Fibroblast of lung (primary cell): ENCODE data around the gene LILRB5. TPM values are rescaled to one million over a fixed set of nuclear protein-coding genes. Genes with fewer than 3 reads are reported as not detected.
"Not testable (repeated sequence)": the region's sequence is repeated elsewhere in the genome, so short reads cannot be mapped to it uniquely, and the experiment has no call there.

Experiments used
- DNase-seq, 2 donors: peaks; one replicate each; pipeline versions ENCODE4 v3.0.0 to v3.0.0-alpha.2; 2010; ENCODE audit warnings: low read depth in 2 of 2
- H2AFZ ChIP-seq: 2 replicates; pipeline ENCODE4 v1.5.1; 2012; ENCODE audit warnings: low read length, control low read depth, inconsistent platforms
- H3K27ac ChIP-seq: 2 replicates; pipeline ENCODE4 v1.5.1; 2011; ENCODE audit warnings: low read length, control low read depth; ENCODE audit not compliant: insufficient read depth
- H3K27me3 ChIP-seq: 2 replicates; pipeline ENCODE4 v1.5.1; 2011; ENCODE audit warnings: mild to moderate bottlenecking, low read length; ENCODE audit not compliant: control insufficient read depth, insufficient read depth
- H3K36me3 ChIP-seq: 2 replicates; pipeline ENCODE4 v1.5.1; 2011; ENCODE audit warnings: low read length; ENCODE audit not compliant: control insufficient read depth, insufficient read depth
- H3K4me1 ChIP-seq: 2 replicates; pipeline ENCODE4 v1.5.1; 2011; ENCODE audit warnings: low read length; ENCODE audit not compliant: control insufficient read depth, insufficient read depth; ENCODE audit errors: extremely low read depth
- H3K4me2 ChIP-seq: 2 replicates; pipeline ENCODE4 v1.5.1; 2011; ENCODE audit warnings: low read length, control low read depth; ENCODE audit not compliant: insufficient read depth; ENCODE audit errors: extremely low read depth
- H3K4me3 ChIP-seq, 4 experiments: fragments of 200-600 bp in 1 of 4; sonication (generic) in 1 of 4; replicated peaks in 1 of 4; 2 replicates each; pipeline ENCODE4 v1.5.1; 2011 to 2016; ENCODE audit warnings: low read length in 4 of 4, low read depth in 3 of 4, mild to moderate bottlenecking in 3 of 4, control low read depth in 2 of 4, inconsistent platforms in 1 of 4, mixed read lengths in 1 of 4; ENCODE audit not compliant: insufficient read depth in 1 of 4; ENCODE audit errors: control extremely low read depth in 1 of 4
- H3K79me2 ChIP-seq: 2 replicates; pipeline ENCODE4 v1.5.1; 2012; ENCODE audit warnings: mild to moderate bottlenecking, low read length, inconsistent platforms; ENCODE audit not compliant: control insufficient read depth, insufficient read depth
- H3K9ac ChIP-seq: 2 replicates; pipeline ENCODE4 v1.5.1; 2011; ENCODE audit warnings: mild to moderate bottlenecking, low read length, control low read depth; ENCODE audit not compliant: insufficient read depth
- H3K9me3 ChIP-seq: 2 replicates; pipeline ENCODE4 v1.5.1; 2012; ENCODE audit warnings: low read depth, low read length; ENCODE audit not compliant: control insufficient read depth, insufficient read depth
- H4K20me1 ChIP-seq: 2 replicates; pipeline ENCODE4 v1.5.1; 2011; ENCODE audit warnings: low read length; ENCODE audit not compliant: control insufficient read depth, insufficient read depth; ENCODE audit errors: extremely low read depth
- CTCF ChIP-seq, 2 donors: IDR thresholded peaks in 1 of 2; conservative IDR thresholded peaks in 1 of 2; 1 replicate in 1 of 2; 2 replicates in 1 of 2; pipeline ENCODE4 v1.5.1; 2011 to 2012; ENCODE audit warnings: low read length in 2 of 2, control low read depth in 1 of 2, inconsistent platforms in 1 of 2, low read depth in 1 of 2, mild to moderate bottlenecking in 1 of 2
- EZH2 ChIP-seq: IDR thresholded peaks from 2 replicates; pipeline ENCODE4 v1.5.1; 2012; ENCODE audit warnings: low read length, control low read depth, mild to moderate bottlenecking; ENCODE audit errors: missing control alignments
- polyA plus RNA-seq, 2 donors: library from polyadenylated mRNA; depleted of rRNA in 1 of 2; stranded (reverse) in 1 of 2; unstranded in 1 of 2; fragments of >200 nt; gene quantifications; 2 replicates each; pipeline ENCODE4 v1.2.1, GENCODE V29; 2011 to 2012; ENCODE audit warnings: missing spikeins in 1 of 2
- total RNA-seq: library from RNA; depleted of rRNA; stranded (reverse); fragments of >200 nt; gene quantifications from 2 replicates; pipeline ENCODE4 v1.2.1, GENCODE V29; 2014

Gene LILRB5
- total and polyA plus RNA-seq, 2 donors (not counting 1 experiment from before 2014, with no cell fraction given) = not detected

DNA sequence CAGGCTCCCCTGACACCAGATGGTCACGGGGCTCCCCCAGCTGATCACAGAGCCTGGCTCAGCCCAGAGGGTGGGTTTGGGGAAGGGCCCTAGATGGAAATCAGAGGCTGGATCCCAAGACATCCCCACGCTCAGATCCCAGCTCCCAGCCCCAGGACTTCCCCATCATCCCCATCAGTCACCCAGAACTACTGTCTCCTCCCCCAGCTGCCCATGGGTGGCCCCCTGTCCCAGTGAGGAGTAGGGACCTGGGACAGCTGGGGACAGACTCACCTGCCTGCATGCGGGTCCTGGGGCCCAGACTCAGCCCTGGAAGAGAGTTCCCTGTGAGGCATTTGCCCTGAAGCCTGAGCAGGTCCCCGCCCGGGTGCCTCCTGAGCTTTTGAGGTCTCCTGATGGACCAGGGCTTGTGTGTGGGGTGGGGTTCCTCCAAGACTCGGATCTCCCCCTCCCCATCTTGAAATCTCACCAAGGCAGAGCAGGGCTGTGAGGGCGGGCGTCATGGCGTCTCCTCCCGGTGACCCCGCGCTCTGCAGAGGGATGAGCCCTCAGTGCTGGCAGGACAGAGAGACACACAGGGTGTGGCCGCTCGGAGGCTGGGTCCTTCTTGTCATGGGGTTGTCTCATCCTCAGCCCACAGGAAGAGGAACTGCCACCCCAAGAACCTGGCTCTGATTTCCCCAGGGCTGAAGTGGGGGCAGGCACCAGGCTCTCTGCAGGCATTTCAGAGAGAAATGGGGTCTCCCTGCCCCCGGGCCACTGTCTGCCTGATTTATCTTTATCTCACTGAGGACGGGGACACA is 34.4 kb downstream of the LILRB5 start, which contains the start of gene LILRB3:
LILRB3 (minus strand) TSS at position 534 of the 803 bp plus-strand sequence; CDS start at position 503, 31 bp downstream.
- H3K4me1 ChIP-seq, H3K4me3 ChIP-seq, DNase-seq, H3K27me3 ChIP-seq, H3K9ac ChIP-seq, H3K36me3 ChIP-seq, H2AFZ ChIP-seq, H3K4me2 ChIP-seq, H3K9me3 ChIP-seq, H3K79me2 ChIP-seq, H3K27ac ChIP-seq, H4K20me1 ChIP-seq: not testable (repeated sequence)

- not testable (repeated sequence) for H3K4me1 ChIP-seq, H2AFZ ChIP-seq, H3K79me2 ChIP-seq, H3K4me2 ChIP-seq, H3K27ac ChIP-seq, H3K27me3 ChIP-seq, H3K9ac ChIP-seq, DNase-seq, H3K9me3 ChIP-seq, H3K4me3 ChIP-seq, H3K36me3 ChIP-seq, H4K20me1 ChIP-seq
Measured at GRCh38 chr19:54221947-54222346, 35.1 kb downstream of the LILRB5 start.

DNA sequence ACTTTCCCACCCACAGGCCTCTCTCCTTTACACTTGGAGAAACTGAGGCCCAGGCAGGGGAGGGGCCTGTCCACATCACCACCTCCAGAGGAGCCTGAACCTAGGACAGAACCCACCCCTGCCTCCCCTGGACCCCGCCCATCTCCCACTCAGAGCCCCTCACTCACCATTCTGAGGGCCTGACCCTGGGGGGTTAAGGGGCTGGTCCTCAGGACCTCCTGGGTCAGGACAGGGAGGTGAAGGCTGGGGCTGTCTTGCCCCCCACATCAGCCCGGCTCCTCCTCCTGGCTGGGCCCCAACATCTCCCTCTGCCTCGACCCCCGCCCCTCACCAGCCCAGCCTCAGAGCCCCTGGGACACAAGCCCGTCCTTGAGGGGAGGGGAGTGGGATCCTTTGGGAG is 37.4 kb downstream of the LILRB5 start:
- DNase-seq, H3K9ac ChIP-seq, H3K9me3 ChIP-seq, H3K4me3 ChIP-seq, H4K20me1 ChIP-seq, H3K4me2 ChIP-seq, H3K27me3 ChIP-seq, H3K79me2 ChIP-seq, H3K36me3 ChIP-seq, H2AFZ ChIP-seq, H3K27ac ChIP-seq, H3K4me1 ChIP-seq: not testable (repeated sequence)

GRCh38 chr19:54218960-54219661 is 38.0 kb downstream of the LILRB5 start:
- Histone ChIP-seq H3K9ac (no peak overlapping the region), H2AFZ (no peak overlapping the region), H3K9me3 (no peaks in the 10 kb centered on the region), H3K36me3 (peaks cover 3% of the 10 kb centered on the region), H4K20me1 (no peaks in the 10 kb centered on the region), H3K4me1 (no peaks in the 10 kb centered on the region), H3K4me3 (no peak overlapping the region), H3K27ac (no peak overlapping the region), H3K4me2 (no peak overlapping the region), H3K79me2 (no peaks in the 10 kb centered on the region), H3K27me3 (no peaks in the 10 kb centered on the region)
- no peak for DNase-seq
- TF ChIP-seq EZH2 = no peak
- no peak for TF ChIP-seq CTCF (conservative IDR thresholded peaks at IDR 0.05 in 1 of 2, IDR thresholded peaks at IDR 0.05 in 1 of 2; ENCODE audit: low read depth in 1 of 2, low read length in 2 of 2)
